IgD-negative memory B cell (primary cell): ENCODE data around the gene CCNL1. TPM values are rescaled to one million over a fixed set of nuclear protein-coding genes. Genes with fewer than 3 reads are reported as not detected.

ENCODE experiments used
- H3K27ac Mint-ChIP-seq, 3 donors: one replicate each; pipeline ENCODE4 v1.8.0; 2020 to 2022; ENCODE audit warnings: mild to moderate bottlenecking in 3 of 3, mixed read lengths in 3 of 3, moderate library complexity in 1 of 3
- H3K27me3 Mint-ChIP-seq: one replicate; pipeline ENCODE4 v1.8.0; 2021; ENCODE audit warnings: mixed read lengths
- H3K36me3 Mint-ChIP-seq: one replicate; pipeline ENCODE4 v1.8.0; 2020; ENCODE audit warnings: mild to moderate bottlenecking, mixed read lengths
- H3K4me1 Mint-ChIP-seq, 3 donors: one replicate each; pipeline ENCODE4 v1.8.0; 2020 to 2022; ENCODE audit warnings: mixed read lengths in 3 of 3, mild to moderate bottlenecking in 1 of 3
- H3K4me3 Mint-ChIP-seq, 4 donors: one replicate each; pipeline ENCODE4 v1.8.0; 2020 to 2022; ENCODE audit warnings: mild to moderate bottlenecking in 4 of 4, mixed read lengths in 4 of 4, moderate library complexity in 3 of 4
- H3K9me3 Mint-ChIP-seq, 3 donors: one replicate each; pipeline ENCODE4 v1.8.0; 2020 to 2021; ENCODE audit warnings: mixed read lengths in 3 of 3, mild to moderate bottlenecking in 1 of 3
- polyA plus RNA-seq: library from polyadenylated mRNA; unstranded; fragments of 300-500 nt; fragmentation: Illumina TruSeq; gene quantifications from one replicate; pipeline ENCODE4 v1.2.3, GENCODE V29; 2021

Gene CCNL1
- polyA plus RNA-seq, 1 donor from 2014 or later: 107 TPM

DNA sequence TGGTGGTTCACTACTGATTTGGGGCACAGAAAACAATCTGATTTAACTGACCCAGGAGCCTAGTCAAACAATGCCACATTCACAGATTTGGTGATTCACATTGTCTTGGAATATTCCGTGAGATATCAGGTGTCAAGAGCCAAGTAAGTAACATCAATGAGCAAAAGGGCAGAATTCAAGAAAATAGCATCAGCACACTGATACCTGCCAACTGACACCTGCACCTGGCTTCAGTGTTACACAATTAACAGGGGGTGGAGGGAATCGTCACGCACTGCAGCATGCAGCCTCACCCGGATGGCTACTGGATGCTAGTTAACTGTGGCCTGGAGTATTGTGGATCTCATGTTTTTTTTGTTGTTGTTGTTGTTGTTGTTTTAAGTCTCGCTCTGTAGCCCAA, 17.6 kb downstream of the CCNL1 start:
- no peaks in the 10 kb centered on the region for H3K36me3 Mint-ChIP-seq
- no peak overlapping the region for H3K27ac Mint-ChIP-seq
- no peaks in the 10 kb centered on the region for H3K27me3 Mint-ChIP-seq

DNA sequence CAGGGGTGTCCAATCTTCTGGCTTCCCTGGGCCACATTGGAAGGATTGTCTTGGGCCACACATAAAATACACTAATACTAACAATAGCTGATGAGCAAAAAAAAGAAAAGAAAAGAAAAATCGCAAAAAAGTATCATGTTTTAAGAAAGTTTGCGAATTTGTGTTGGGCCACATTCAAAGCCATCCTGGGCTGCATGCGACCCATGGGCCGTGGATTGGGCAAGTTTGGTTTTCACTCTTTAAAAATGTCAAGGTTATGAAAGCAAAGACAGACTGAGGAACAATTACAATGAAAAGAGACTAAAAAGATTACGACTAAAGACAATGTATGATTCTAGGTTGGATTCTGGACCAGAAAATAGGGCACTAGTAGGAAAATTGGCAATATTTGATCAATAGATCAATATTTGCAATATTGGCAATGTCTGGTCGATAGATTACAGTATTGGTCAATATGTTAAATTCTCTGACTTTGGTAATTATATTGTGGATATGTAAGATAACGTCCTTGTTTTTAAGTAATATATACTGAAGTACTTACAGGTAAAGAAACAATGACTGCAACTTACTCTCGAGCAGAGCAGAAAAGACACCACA, 19.9 kb downstream of the CCNL1 start:
- H3K4me1 Mint-ChIP-seq: peaks cover 1 to 7% (median 6%) of the 10 kb centered on the region in 3 donors
- H3K27me3 Mint-ChIP-seq: no peaks in the 10 kb centered on the region
- no peak overlapping the region for H3K27ac Mint-ChIP-seq
- H3K4me3 Mint-ChIP-seq: no peak overlapping the region
- H3K36me3 Mint-ChIP-seq: no peaks in the 10 kb centered on the region
- H3K9me3 Mint-ChIP-seq: no peaks in the 10 kb centered on the region

More for the DNA sequence above, 17.6 kb downstream of the CCNL1 start:
- H3K9me3 Mint-ChIP-seq: no peaks in the 10 kb centered on the region
- H3K4me1 Mint-ChIP-seq: peaks cover 4 to 5% (median 5%) of the 10 kb centered on the region in 3 donors
- no peak overlapping the region for H3K4me3 Mint-ChIP-seq

DNA sequence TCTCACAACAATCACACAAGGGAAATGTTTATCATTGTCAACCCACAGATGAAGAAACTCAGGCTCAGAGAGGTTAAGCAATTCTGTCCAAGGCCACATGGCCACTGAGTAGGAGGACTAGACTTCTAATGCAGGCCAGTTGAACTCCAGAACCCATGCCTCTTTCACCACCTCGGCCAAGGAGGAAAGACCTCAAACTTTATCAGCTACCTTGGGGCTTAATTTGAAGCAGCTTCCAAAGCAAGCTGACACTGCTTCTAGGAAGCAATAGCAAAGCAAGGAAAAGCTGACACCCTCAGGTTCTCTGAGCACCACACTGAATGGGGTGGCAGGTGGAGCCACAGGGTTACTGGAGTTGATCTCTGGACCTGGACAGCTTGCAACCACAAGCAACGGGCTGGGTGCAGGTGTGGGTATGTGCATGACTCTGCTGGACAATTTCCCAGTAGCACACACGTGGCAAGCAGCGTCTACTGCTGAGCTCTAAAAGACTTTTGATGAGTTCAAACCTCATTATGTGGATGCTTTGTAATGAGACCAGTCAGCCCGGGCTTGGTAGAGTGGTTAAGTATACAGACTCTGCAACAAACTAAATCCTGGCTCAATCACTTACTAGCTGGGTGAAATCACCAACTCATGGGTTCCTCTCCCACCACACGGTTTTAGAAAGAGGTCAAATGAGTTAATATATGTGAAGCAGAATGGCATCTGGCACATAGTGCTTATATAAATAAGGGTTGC, 23.1 kb downstream of the CCNL1 start:
- Mint-ChIP-seq H3K4me1 (peaks cover 3 to 7% (median 6%) of the 10 kb centered on the region in 3 donors), H3K27me3 (no peaks in the 10 kb centered on the region), H3K36me3 (no peaks in the 10 kb centered on the region), H3K27ac (peak overlapping the region in 1 of 3 donors; percentile 1), H3K9me3 (no peaks in the 10 kb centered on the region), H3K4me3 (no peak overlapping the region)

DNA sequence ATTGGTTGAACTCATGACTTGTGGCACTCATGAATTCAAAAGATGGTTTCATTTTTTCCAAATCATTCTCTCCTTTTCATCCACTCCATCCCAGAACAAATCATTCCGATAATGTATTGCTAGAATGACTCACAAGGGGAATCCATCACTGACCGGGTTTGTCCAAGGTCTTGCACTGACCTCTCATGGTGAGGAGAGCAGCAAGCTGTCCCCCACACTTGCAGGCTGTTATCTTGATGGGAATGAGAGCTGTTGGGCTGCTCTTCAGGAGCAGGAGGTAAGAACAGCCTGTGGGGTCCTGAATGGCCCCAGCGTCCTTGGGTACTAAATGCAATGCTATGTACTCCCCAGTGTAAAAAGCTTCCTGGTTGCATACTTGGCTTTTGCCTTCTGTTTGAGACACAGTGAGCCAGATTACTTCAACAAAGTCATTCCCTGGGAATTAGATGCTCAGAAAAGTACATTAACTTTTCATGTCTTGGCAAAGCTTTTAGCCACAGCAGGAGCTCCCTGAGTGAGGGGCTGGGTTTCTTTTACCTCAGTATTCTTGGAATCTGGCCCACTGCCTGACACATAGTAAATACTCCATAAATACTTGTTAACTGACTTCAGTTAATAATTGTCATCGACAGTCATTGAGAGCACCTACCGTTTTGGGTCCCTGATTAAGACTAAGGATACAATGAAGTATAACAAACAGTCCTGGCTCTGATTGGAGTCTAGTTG, 24.1 kb downstream of the CCNL1 start:
- peaks cover 6 to 7% (median 6%) of the 10 kb centered on the region in 3 donors for H3K4me1 Mint-ChIP-seq
- no peaks in the 10 kb centered on the region for H3K36me3 Mint-ChIP-seq
- no peaks in the 10 kb centered on the region for H3K27me3 Mint-ChIP-seq
- H3K4me3 Mint-ChIP-seq: no peak overlapping the region
- peak overlapping the region in 1 of 3 donors; percentile 74 for H3K27ac Mint-ChIP-seq
- H3K9me3 Mint-ChIP-seq: no peaks in the 10 kb centered on the region

DNA sequence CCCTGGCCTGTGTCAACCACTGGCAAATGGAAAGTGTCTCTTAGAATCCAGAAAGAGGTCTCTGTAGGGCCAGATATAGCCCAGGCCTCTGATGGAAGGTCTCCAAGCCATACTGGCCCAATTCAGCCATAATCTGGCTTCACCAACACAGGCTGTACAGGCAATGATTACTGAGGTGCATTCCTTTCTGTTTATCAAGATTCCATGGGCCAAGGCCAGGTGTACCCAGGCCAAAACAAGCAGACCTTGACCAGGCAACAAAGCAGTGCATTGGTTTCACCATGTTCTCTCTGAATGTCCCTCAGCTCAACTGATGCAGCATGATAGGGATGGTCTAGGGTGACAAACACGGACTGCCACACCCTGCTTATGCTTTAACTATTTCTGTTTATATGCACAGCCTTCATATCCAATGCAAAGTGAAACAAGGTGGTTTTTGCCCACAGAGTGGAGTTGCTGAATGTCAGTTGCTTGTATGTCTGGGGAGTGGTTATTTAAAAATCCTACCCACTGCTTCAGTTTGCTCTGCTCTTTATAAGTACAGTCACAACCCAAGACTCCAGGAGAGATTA, 25.2 kb downstream of the CCNL1 start:
- Mint-ChIP-seq H3K4me3 (no peak overlapping the region), H3K27ac (peak overlapping the region in 2 of 3 donors; percentile 35 to 39), H3K36me3 (no peaks in the 10 kb centered on the region), H3K27me3 (no peaks in the 10 kb centered on the region), H3K4me1 (peaks cover 15 to 16% (median 15%) of the 10 kb centered on the region in 3 donors), H3K9me3 (no peaks in the 10 kb centered on the region)

DNA sequence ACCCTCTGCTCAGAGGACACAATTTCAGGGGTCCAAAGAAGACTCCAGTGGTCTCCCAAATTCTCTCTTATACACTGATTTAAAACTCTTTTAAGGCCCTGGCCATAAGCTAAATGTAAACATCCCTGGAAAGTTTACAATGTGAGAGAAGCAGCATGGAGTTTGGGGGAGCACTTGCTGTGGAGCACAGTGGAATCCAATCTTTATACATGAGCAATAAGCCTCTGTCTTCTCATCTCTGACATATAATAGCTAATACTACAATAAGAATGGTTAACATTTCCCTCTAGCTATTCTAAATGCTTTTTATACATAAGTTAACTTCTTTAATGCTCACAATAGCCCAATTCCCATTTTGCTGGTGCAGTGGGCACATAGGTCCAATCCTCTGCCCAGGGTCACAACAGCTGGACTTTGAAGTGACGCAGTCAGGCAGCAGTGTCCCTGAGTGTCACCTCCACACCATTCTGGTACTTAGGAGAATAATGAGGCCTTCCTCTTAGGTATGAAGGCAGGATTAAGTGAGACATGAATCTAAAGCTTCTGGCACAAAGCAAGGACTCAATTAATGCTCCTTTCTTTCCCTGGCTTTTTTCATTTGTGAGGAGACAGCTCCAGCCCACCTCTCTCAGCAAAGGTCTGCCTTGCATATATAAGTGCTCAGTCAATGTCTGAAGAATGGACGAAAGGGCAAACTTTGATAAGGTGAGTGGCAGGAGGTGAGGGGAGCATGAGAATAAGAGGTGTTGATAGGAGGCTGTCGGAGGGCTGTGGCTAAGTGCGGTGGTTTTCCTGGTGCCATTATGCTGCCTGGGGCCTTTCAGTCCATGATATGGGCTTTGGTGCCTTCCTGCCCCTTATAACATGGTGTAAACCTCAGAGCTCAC, 26.3 kb downstream of the CCNL1 start:
- no peaks in the 10 kb centered on the region for H3K9me3 Mint-ChIP-seq
- peak overlapping the region in 1 of 3 donors; percentile 3 for H3K27ac Mint-ChIP-seq
- H3K27me3 Mint-ChIP-seq: no peaks in the 10 kb centered on the region
- H3K4me1 Mint-ChIP-seq: peaks cover 23 to 27% (median 24%) of the 10 kb centered on the region in 3 donors
- no peaks in the 10 kb centered on the region for H3K36me3 Mint-ChIP-seq
- no peak overlapping the region for H3K4me3 Mint-ChIP-seq

DNA sequence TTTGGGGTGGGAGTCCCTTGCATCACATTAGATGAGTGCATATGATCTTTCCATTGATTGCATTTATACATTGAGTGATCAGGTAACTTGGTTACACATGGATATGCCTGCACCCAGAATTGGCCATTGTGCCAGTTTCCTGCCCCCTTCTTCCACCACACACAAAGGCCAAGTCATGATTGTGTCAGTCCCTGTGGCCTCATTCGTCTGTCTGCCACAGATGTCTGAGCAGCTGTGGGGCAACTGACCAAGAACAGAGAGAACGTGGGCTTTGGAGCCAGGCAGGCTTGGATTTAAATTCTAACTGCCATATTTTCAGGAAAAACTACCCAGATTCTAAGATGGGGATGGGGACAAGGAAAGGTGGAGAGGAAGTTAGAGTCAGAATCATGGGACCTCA, 27.0 kb downstream of the CCNL1 start:
- peak overlapping the region in 1 of 3 donors; percentile 3 for H3K27ac Mint-ChIP-seq
- H3K36me3 Mint-ChIP-seq: no peaks in the 10 kb centered on the region
- H3K4me3 Mint-ChIP-seq: no peak overlapping the region
- no peaks in the 10 kb centered on the region for H3K9me3 Mint-ChIP-seq
- peaks cover 25 to 31% (median 26%) of the 10 kb centered on the region in 3 donors for H3K4me1 Mint-ChIP-seq
- H3K27me3 Mint-ChIP-seq: no peaks in the 10 kb centered on the region

DNA sequence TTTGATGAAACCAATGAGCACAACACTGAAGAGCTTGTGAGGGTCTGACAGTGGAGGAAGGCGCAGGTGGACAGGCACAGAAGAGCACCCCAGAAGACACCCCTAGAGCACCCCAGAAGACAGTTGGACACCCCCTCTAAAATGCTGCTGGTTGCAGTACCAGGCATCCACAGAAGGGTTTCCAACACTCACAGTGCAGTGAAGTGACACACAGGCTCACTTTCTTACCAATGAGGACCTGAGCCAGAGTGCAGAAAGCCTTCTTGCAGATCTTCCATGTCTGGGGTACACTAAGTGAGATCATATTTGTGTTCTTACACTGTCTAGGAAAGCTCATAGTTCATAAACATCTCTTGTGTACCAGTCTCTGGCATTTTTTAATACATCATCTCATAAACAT, 27.6 kb downstream of the CCNL1 start:
- Mint-ChIP-seq H3K27me3 (no peaks in the 10 kb centered on the region), H3K27ac (no peak overlapping the region), H3K36me3 (no peaks in the 10 kb centered on the region), H3K4me3 (no peak overlapping the region), H3K9me3 (no peaks in the 10 kb centered on the region), H3K4me1 (peaks cover 22 to 28% (median 23%) of the 10 kb centered on the region in 3 donors)

DNA sequence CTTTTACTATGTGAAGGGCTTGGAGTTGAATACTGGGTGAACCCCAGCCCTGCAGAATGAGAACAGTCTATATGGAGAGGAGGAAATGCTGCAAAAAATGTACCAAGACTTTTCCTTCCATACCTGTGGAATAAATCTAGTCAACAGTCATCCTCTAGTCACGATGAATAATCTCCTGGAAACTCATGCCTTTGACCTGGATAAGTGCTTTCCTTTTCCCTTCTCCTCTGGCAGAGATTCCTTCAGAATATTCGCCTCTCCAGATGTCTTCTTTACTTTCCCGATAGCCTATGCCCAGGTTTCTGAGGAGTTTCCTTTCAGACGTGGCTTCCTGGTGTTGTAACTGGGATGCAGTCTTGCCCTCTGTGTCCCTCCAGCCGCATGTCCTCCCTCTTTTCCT, 28.1 kb downstream of the CCNL1 start:
- Mint-ChIP-seq H3K27ac (no peak overlapping the region), H3K9me3 (no peaks in the 10 kb centered on the region), H3K4me3 (no peak overlapping the region), H3K36me3 (no peaks in the 10 kb centered on the region), H3K27me3 (no peaks in the 10 kb centered on the region), H3K4me1 (peaks cover 20 to 25% (median 23%) of the 10 kb centered on the region in 3 donors)

DNA sequence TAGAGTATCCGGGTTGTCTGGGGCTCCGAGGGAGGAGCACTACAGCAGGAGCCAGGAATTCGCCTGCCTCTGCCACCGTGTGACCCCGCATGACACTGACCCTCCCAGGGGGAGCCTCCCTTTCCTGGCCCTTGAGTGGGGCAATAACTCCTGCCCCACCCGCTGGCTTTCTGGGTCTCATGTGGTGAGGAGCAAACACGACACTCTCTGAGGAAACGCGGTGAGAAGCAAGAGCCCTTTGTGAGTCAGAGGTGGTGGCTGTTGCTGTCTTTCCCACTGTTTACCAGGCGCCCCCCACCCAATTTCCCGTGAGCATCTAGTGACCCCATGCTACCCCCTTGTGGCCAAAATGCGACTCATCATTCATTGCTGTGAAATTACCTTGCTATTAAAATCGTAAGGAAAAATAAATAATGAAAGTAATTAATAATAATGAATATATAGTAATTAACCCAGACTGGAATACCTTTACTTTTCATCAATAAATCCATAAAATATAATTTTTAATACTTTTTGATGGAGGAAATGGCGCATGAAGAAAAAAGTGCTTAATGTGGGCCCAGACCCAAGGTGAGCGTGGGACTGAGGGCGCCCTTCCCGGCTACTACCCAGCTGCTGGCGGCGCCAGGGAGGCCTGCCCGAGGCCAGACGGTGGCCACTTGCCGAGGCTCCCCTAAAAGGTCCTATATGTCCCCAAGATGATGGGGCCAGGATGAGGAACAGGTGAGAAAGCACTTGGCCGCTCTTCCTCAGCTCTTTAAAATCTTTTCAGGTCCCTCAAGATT, 29.3 kb downstream of the CCNL1 start:
- peak overlapping the region in 1 of 3 donors; percentile 67 for H3K27ac Mint-ChIP-seq
- H3K4me1 Mint-ChIP-seq: peaks cover 20 to 25% (median 23%) of the 10 kb centered on the region in 3 donors
- peak overlapping the region in 2 of 4 donors; percentile 24 to 59 for H3K4me3 Mint-ChIP-seq
- H3K36me3 Mint-ChIP-seq: no peaks in the 10 kb centered on the region
- H3K9me3 Mint-ChIP-seq: no peaks in the 10 kb centered on the region
- H3K27me3 Mint-ChIP-seq: no peaks in the 10 kb centered on the region

DNA sequence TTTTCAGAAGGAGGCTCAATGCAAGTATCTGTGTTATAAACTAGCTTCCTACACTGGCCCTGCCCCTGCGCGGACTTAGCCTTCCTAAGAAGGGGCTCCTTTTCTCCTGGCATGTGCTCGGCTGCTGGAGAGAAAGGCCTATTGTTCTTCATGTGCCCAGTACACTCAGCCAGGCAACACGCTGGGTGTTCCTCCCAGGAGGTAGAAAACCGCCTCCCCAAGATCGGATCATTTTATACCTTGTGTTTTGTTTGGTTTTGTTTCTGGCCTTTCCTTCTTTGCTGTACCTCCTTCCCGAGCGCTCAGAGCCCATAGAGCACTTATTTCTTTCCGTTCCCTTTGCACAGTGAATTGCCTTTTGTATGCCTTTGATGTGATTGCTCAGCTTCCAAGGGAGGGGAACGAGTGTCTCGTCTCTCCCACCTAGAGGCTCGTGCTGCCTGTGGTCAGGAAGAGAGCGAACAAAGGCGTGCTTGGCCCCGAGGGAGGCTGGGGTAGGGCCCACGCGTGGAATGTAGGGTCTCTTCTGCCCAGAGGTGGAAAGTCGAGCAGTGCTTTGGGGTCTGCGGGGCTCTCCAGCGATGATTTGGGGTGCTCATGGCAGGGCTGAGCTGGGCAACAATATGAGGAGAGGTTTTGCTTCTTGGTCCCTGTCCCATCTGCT, 30.0 kb downstream of the CCNL1 start:
- peaks cover 20 to 23% (median 22%) of the 10 kb centered on the region in 3 donors for H3K4me1 Mint-ChIP-seq
- H3K27me3 Mint-ChIP-seq: no peaks in the 10 kb centered on the region
- peak overlapping the region in 2 of 3 donors; percentile 67 to 87 for H3K27ac Mint-ChIP-seq
- no peaks in the 10 kb centered on the region for H3K36me3 Mint-ChIP-seq
- no peaks in the 10 kb centered on the region for H3K9me3 Mint-ChIP-seq
- H3K4me3 Mint-ChIP-seq: peak overlapping the region in 2 of 4 donors; percentile 59 to 78

DNA sequence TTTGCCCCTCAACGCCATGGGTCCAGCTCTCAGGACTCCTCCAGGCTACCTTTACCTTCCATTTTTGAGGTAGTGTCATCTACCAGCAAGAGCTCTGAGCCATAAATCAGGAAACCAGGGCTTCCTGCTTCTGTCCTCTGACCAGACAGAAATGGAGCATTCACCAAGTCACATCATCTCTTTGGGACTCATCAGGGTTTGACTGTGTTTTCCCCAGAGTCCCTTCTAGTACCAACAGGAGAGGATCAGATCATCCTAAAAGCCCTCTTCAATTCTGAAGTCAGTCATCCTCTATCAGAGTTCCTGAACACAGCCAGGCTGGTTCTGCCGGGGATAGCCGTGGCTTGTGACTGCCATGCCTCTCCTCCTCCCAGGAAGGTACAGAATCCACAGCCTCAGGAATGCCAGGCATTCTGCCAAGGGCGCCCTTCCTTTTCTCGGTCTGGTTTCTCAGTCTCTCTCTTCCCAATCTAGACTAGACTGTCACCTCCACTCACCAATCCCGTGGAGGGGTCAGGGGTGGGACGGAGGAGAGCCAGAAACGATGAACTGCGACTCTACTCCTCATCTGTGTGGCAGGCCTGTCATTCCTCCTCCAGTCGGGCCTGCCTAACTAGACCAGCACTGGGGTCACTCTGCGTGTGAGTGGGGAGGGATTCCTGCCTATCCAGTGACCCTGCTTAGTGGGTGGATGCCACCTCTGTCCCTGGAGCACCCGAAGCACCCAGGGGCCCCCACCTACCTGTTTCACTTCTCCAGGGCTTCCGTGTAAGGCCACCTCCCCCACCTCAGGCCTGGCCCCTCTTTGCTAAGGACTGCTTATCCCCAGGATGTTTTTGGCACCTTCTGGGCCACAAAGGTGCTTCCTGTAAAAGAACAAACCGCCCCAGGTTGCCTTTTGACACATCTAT, 30.9 kb downstream of the CCNL1 start:
- H3K27me3 Mint-ChIP-seq: no peaks in the 10 kb centered on the region
- no peaks in the 10 kb centered on the region for H3K36me3 Mint-ChIP-seq
- peak overlapping the region in 2 of 3 donors; percentile 60 to 87 for H3K27ac Mint-ChIP-seq
- peak overlapping the region in 2 of 4 donors; percentile 59 to 78 for H3K4me3 Mint-ChIP-seq
- H3K9me3 Mint-ChIP-seq: no peaks in the 10 kb centered on the region
- H3K4me1 Mint-ChIP-seq: peaks cover 20 to 23% (median 22%) of the 10 kb centered on the region in 3 donors
